OCI-LY7 (cell line): ENCODE data around the gene PRKAG2. TPM values are rescaled to one million over a fixed set of nuclear protein-coding genes. Genes with fewer than 3 reads are reported as not detected.

Experiments
- BruUV-seq: library from RNA; stranded (reverse); fragments of 400-500 nt; replicated peaks from 2 replicates; lab custom pipeline; 2021; lab: Mats Ljungman, UMichigan
- CTCF ChIA-PET: fragments of 300-600 bp; sonication (Branson Sonifier 250); formaldehyde crosslinking; loops from one replicate; lab custom pipeline; 2022; ENCODE audit warnings: antibody characterized with exemption; ENCODE audit not compliant: unreplicated experiment; lab: Charles Lee
- POLR2A ChIA-PET: fragments of 300-600 bp; sonication (Branson Sonifier 250); formaldehyde crosslinking; loops from one replicate; lab custom pipeline; 2022; ENCODE audit warnings: antibody characterized with exemption; lab: Charles Lee
- DNase-seq: peaks from one replicate; pipeline ENCODE4 v3.0.0-alpha.2; 2015; ENCODE audit warnings: low spot score
- H2AFZ ChIP-seq: fragments of 200-600 bp; sonication (generic), shearing (Covaris generic); 2 replicates; pipeline ENCODE4 v1.6.1; 2014; ENCODE audit warnings: mild to moderate bottlenecking, antibody characterized with exemption, low read length, moderate library complexity
- H3K27ac ChIP-seq: fragments of 200-600 bp; sonication (generic); 2 replicates; pipeline ENCODE4 v1.5.1; 2014; ENCODE audit warnings: mixed run types, low read depth, mild to moderate bottlenecking, moderate library complexity, low read length, inconsistent platforms; ENCODE audit not compliant: poor library complexity, severe bottlenecking
- H3K36me3 ChIP-seq: fragments of 200-600 bp; sonication (generic); 2 replicates; pipeline ENCODE4 v1.6.1; 2014; ENCODE audit warnings: mild to moderate bottlenecking, antibody characterized with exemption, low read length, moderate library complexity, mixed read lengths; ENCODE audit not compliant: insufficient read depth
- H3K4me1 ChIP-seq: fragments of 200-600 bp; sonication (generic); 2 replicates; pipeline ENCODE4 v1.5.1; 2014; ENCODE audit warnings: mild to moderate bottlenecking, low read length; ENCODE audit not compliant: insufficient read depth, poor library complexity, severe bottlenecking
- H3K4me2 ChIP-seq: fragments of 200-600 bp; sonication (generic); 2 replicates; pipeline ENCODE4 v1.6.1; 2014; ENCODE audit warnings: mild to moderate bottlenecking, low read length
- H3K4me3 ChIP-seq: fragments of 200-600 bp; sonication (generic); 2 replicates; pipeline ENCODE4 v1.5.1; 2014; ENCODE audit warnings: mild to moderate bottlenecking, low read depth, low read length; ENCODE audit not compliant: poor library complexity, severe bottlenecking
- H3K79me2 ChIP-seq: fragments of 200-600 bp; sonication (generic); 2 replicates; pipeline ENCODE4 v1.6.1; 2016; ENCODE audit warnings: low read depth, mild to moderate bottlenecking, low read length, moderate library complexity, mixed read lengths; ENCODE audit not compliant: insufficient read depth
- H3K9me2 ChIP-seq: fragments of 200-600 bp; sonication (generic); 2 replicates; pipeline ENCODE4 v1.6.1; 2016; ENCODE audit warnings: mild to moderate bottlenecking, low read length, mixed read lengths; ENCODE audit not compliant: insufficient read depth
- H3K9me3 ChIP-seq: fragments of 200-600 bp; sonication (generic); 2 replicates; pipeline ENCODE4 v1.6.1; 2014; ENCODE audit warnings: mild to moderate bottlenecking, mixed run types, low read length, mixed read lengths
- H4K20me1 ChIP-seq: fragments of 200-600 bp; sonication (generic); 2 replicates; pipeline ENCODE4 v1.6.1; 2014; ENCODE audit warnings: mild to moderate bottlenecking, antibody characterized with exemption, low read length, moderate library complexity, mixed read lengths; ENCODE audit not compliant: insufficient read depth
- CTCF ChIP-seq: fragments of 200-600 bp; sonication (generic); conservative IDR thresholded peaks from 2 replicates; pipeline ENCODE4 v1.5.1; 2014; ENCODE audit warnings: mild to moderate bottlenecking, antibody characterized with exemption, low read length, moderate library complexity, mixed read lengths
- EZH2phosphoT487 ChIP-seq: fragments of 200-600 bp; sonication (generic); IDR thresholded peaks from 2 replicates; pipeline ENCODE4 v1.6.1; 2018; ENCODE audit warnings: low read depth, borderline replicate concordance, mild to moderate bottlenecking, mixed run types, antibody characterized with exemption, low read length, moderate library complexity, mixed read lengths
- intact Hi-C: fragments of 100-400 bp; cut with micrococcal nuclease; formaldehyde crosslinking; loops from one replicate; pipeline ENCODE4 v1.10.0; 2022; ENCODE audit not compliant: unreplicated experiment
- total RNA-seq, 2 experiments: library from RNA; depleted of rRNA in 1 of 2; stranded (reverse); fragments of >200 nt in 1 of 2; shearing (Covaris generic) in 1 of 2; gene quantifications; 2 replicates each; pipeline ENCODE4 v1.2.3, GENCODE V29; 2014 to 2022

Gene PRKAG2
- total RNA-seq, 2 experiments from 2014 or later = 1.2 to 5.1 TPM

- ChIA-PET CTCF (no interaction called here), POLR2A (no interaction called here)
- intact Hi-C loops = no loop called here
These were observed 75.0 kb downstream of the PRKAG2 start for GRCh38 chr7:151801782-151802468.

GRCh38 chr7:151801291-151801690 lies 75.6 kb downstream of the PRKAG2 start:
- no peaks in the 10 kb centered on the region for H3K36me3 ChIP-seq
- no peak overlapping the region for H3K27ac ChIP-seq
- CTCF ChIA-PET = no interaction called here
- no peak overlapping the region for H3K4me2 ChIP-seq
- POLR2A ChIA-PET = no interaction called here
- H3K9me2 ChIP-seq = no peaks in the 10 kb centered on the region
- no peak overlapping the region for H2AFZ ChIP-seq
- intact Hi-C loops = no loop called here
- H3K79me2 ChIP-seq = no peaks in the 10 kb centered on the region
- BruUV-seq = no TSS peak
- TF ChIP-seq EZH2phosphoT487 (no peak), CTCF (no peak)
- no peaks in the 10 kb centered on the region for H3K9me3 ChIP-seq
- H4K20me1 ChIP-seq = no peaks in the 10 kb centered on the region
- no peaks in the 10 kb centered on the region for H3K4me1 ChIP-seq
- H3K4me3 ChIP-seq = no peak overlapping the region
- DNase-seq = no peak

More at GRCh38 chr7:151801782-151802468, 75.0 kb downstream of the PRKAG2 start:
- TF ChIP-seq EZH2phosphoT487 = no peak
- no peaks in the 10 kb centered on the region for H3K4me1 ChIP-seq
- H2AFZ ChIP-seq = no peak overlapping the region
- H3K4me3 ChIP-seq = no peak overlapping the region
- H3K9me3 ChIP-seq = no peaks in the 10 kb centered on the region
- no peaks in the 10 kb centered on the region for H3K36me3 ChIP-seq
- no peaks in the 10 kb centered on the region for H3K9me2 ChIP-seq
- no peak overlapping the region for H3K27ac ChIP-seq
- DNase-seq = no peak
- no peaks in the 10 kb centered on the region for H4K20me1 ChIP-seq
- H3K79me2 ChIP-seq = no peaks in the 10 kb centered on the region
- BruUV-seq = no TSS peak
- no peak overlapping the region for H3K4me2 ChIP-seq

- Histone ChIP-seq H3K79me2 (no peaks in the 10 kb centered on the region), H3K27ac (no peak overlapping the region), H3K9me2 (no peaks in the 10 kb centered on the region), H2AFZ (no peak overlapping the region), H3K36me3 (no peaks in the 10 kb centered on the region), H3K4me2 (no peak overlapping the region), H3K4me3 (no peak overlapping the region), H4K20me1 (no peaks in the 10 kb centered on the region), H3K4me1 (no peaks in the 10 kb centered on the region), H3K9me3 (no peaks in the 10 kb centered on the region)
- no TSS peak for BruUV-seq
- TF ChIP-seq EZH2phosphoT487 (no peak), CTCF (no peak)
- POLR2A ChIA-PET = no interaction called here
- intact Hi-C loops = no loop called here
- CTCF ChIA-PET = no interaction called here
- DNase-seq = no peak
These were observed 76.1 kb downstream of the PRKAG2 start for GRCh38 chr7:151800861-151801260.
